ENCODE results near the gene PAX2. TPM values are rescaled to one million over a fixed set of nuclear protein-coding genes. Genes with fewer than 3 reads are reported as not detected.
A peak's percentile ranks its signal among the peaks of the same experiment; 100 is the strongest.

Gene PAX2
- polyA plus RNA-seq, 5 donors: 0.15 to 0.64 TPM; not detected in 3

- DNase-seq: no peak
Observed at GRCh38 chr10:100875484-100876166, 130.2 kb downstream of the PAX2 start.

- DNase-seq: no peak
Observed at GRCh38 chr10:100876585-100877460, 131.4 kb downstream of the PAX2 start.

DNA sequence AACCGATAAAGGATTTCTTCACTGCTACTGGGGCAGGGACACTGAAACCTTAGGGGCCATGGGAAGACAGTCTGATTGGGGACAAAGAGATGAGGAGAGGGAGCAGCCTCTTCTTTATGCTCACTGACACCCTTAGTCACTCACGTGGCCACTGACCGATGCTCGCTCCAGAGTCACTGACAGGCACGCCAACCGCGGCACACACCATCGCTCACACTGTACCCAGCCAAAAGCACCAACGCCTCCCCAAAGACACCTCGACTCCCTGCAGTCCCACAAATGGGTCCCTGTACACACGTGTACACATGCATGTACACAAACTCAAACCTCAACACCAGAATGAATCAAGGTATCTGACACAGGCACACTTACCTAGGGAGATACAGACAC, 132.1 kb downstream of the PAX2 start:
- DNase-seq: no peak

GRCh38 chr10:100878291-100878910, 133.0 kb downstream of the PAX2 start:
- DNase-seq: peak; percentile 56 to 67

Other genes starting within 250 kb of the PAX2 start
- gene SEC31B, start 225.7 kb upstream of the PAX2 start, polyA plus RNA-seq (ENCODE audit: insufficient read depth in 1 of 5, insufficient read length in 5 of 5, low replicate concordance in 1 of 5): 10 to 100 TPM; 17.5 to 26.5 (median 20.5) TPM
- gene NDUFB8, start 215.7 kb upstream of the PAX2 start, polyA plus RNA-seq (ENCODE audit: insufficient read depth in 1 of 5, insufficient read length in 5 of 5, low replicate concordance in 1 of 5): 100 to 1,000 TPM; 122 to 163 (median 132) TPM
- 10 to 100 TPM; 30.5 to 45.4 (median 39.2) TPM for gene HIF1AN, start 209.6 kb upstream of the PAX2 start, polyA plus RNA-seq (ENCODE audit: insufficient read depth in 1 of 5, insufficient read length in 5 of 5, low replicate concordance in 1 of 5)
- 10 to 100 TPM; 47.4 to 70.5 (median 57.0) TPM for gene SLF2, start 167.4 kb downstream of the PAX2 start, polyA plus RNA-seq (ENCODE audit: insufficient read depth in 1 of 5, insufficient read length in 5 of 5, low replicate concordance in 1 of 5)
- 10 to 100 TPM; 30.7 to 46.3 (median 36.4) TPM for gene SEMA4G, start 223.9 kb downstream of the PAX2 start, polyA plus RNA-seq (ENCODE audit: insufficient read depth in 1 of 5, insufficient read length in 5 of 5, low replicate concordance in 1 of 5)
- 100 to 1,000 TPM in 2 of 5 donors, 10 to 100 TPM in 3; 72.7 to 128 (median 87.3) TPM for gene MRPL43, start 241.9 kb downstream of the PAX2 start, polyA plus RNA-seq (ENCODE audit: insufficient read depth in 1 of 5, insufficient read length in 5 of 5, low replicate concordance in 1 of 5)
- 10 to 100 TPM in 3 of 5 donors, 1 to 10 TPM in 2; 7.9 to 12.8 (median 10.0) TPM for gene TWNK, start 242.0 kb downstream of the PAX2 start, polyA plus RNA-seq (ENCODE audit: insufficient read depth in 1 of 5, insufficient read length in 5 of 5, low replicate concordance in 1 of 5)